Mesodermal cell (in vitro differentiated cells): ENCODE results near the gene YKT6.

ENCODE experiments used
- H3K27ac ChIP-seq: 2 replicates; pipeline ENCODE4 v1.7.0; 2013; ENCODE audit warnings: mild to moderate bottlenecking, low read depth, low read length, moderate library complexity; ENCODE audit not compliant: severe bottlenecking
- H3K36me3 ChIP-seq: 2 replicates; pipeline ENCODE4 v1.7.1; 2013; ENCODE audit warnings: mild to moderate bottlenecking, low read length, moderate library complexity; ENCODE audit not compliant: control insufficient read depth, insufficient read depth
- H3K4me1 ChIP-seq: one replicate; pipeline ENCODE4 v1.7.1; 2013; ENCODE audit warnings: mild to moderate bottlenecking, low read length; ENCODE audit not compliant: insufficient read depth, control insufficient read depth, poor library complexity, severe bottlenecking
- H3K4me3 ChIP-seq: 2 replicates; pipeline ENCODE4 v1.7.0; 2013; ENCODE audit warnings: low read length, control low read depth, mild to moderate bottlenecking; ENCODE audit not compliant: insufficient read depth, poor library complexity, severe bottlenecking; ENCODE audit errors: extremely low read depth
- H3K9me3 ChIP-seq: 2 replicates; pipeline ENCODE4 v1.7.1; 2013; ENCODE audit warnings: mild to moderate bottlenecking, low read length, moderate library complexity; ENCODE audit not compliant: control insufficient read depth
- WGBS, 2 experiments: methylation state at CpG; one replicate each; pipeline ENCODE4 v1.1.5; 2013; ENCODE audit warnings: missing lambda C conversion rate in 2 of 2; ENCODE audit not compliant: insufficient coverage in 2 of 2; 5-methylcytosine and 5-hydroxymethylcytosine counted together

Gene YKT6

GRCh38 chr7:44225566-44226395 is 25.0 kb downstream of the YKT6 start:
- Histone ChIP-seq H3K27ac (no peak overlapping the region), H3K4me3 (no peak overlapping the region), H3K9me3 (no peaks in the 10 kb centered on the region), H3K4me1 (no peaks in the 10 kb centered on the region), H3K36me3 (no peaks in the 10 kb centered on the region)
- WGBS, 2 experiments = 80 to 92% methylated on average over 25 to 26 of the region's 26 CpGs

- WGBS, 2 experiments = 82 to 88% methylated on average over 8 to 17 of the region's 17 CpGs
- no peaks in the 10 kb centered on the region for H3K4me1 ChIP-seq
These were observed 25.6 kb downstream of the YKT6 start for GRCh38 chr7:44226396-44226753.

GRCh38 chr7:44227911-44228310 is 27.1 kb downstream of the YKT6 start:
- Histone ChIP-seq H3K4me3 (no peak overlapping the region), H3K9me3 (no peaks in the 10 kb centered on the region), H3K36me3 (no peaks in the 10 kb centered on the region), H3K4me1 (no peaks in the 10 kb centered on the region), H3K27ac (no peak overlapping the region)
- WGBS, 2 experiments = 90% methylated on average over 13 to 14 of the region's 14 CpGs

More at GRCh38 chr7:44226396-44226753, 25.6 kb downstream of the YKT6 start:
- H3K27ac ChIP-seq = no peak overlapping the region
- H3K9me3 ChIP-seq = no peaks in the 10 kb centered on the region
- no peaks in the 10 kb centered on the region for H3K36me3 ChIP-seq
- no peak overlapping the region for H3K4me3 ChIP-seq

- 91 to 92% methylated on average over 21 to 24 of the region's 29 CpGs for WGBS, 2 experiments
- H3K36me3 ChIP-seq = no peaks in the 10 kb centered on the region
- H3K4me3 ChIP-seq = no peak overlapping the region
- no peaks in the 10 kb centered on the region for H3K4me1 ChIP-seq
- H3K9me3 ChIP-seq = no peaks in the 10 kb centered on the region
- no peak overlapping the region for H3K27ac ChIP-seq
These were observed 28.0 kb downstream of the YKT6 start for GRCh38 chr7:44228571-44229350.

- Histone ChIP-seq H3K4me1 (no peaks in the 10 kb centered on the region), H3K36me3 (no peaks in the 10 kb centered on the region), H3K27ac (no peak overlapping the region), H3K4me3 (no peak overlapping the region), H3K9me3 (no peaks in the 10 kb centered on the region)
- 90 to 95% methylated on average over 7 to 11 of the region's 11 CpGs for WGBS, 2 experiments
These were observed 28.8 kb downstream of the YKT6 start for GRCh38 chr7:44229546-44230105.

GRCh38 chr7:44230286-44230685 is 29.5 kb downstream of the YKT6 start:
- no peaks in the 10 kb centered on the region for H3K36me3 ChIP-seq
- H3K4me3 ChIP-seq = no peak overlapping the region
- 95% methylated on average over 5 to 7 of the region's 7 CpGs for WGBS, 2 experiments
- no peaks in the 10 kb centered on the region for H3K9me3 ChIP-seq
- H3K27ac ChIP-seq = no peak overlapping the region
- no peaks in the 10 kb centered on the region for H3K4me1 ChIP-seq

- H3K36me3 ChIP-seq = no peaks in the 10 kb centered on the region
- H3K4me1 ChIP-seq = peaks cover 5% of the 10 kb centered on the region
- WGBS, 2 experiments = 88 to 92% methylated on average over 10 to 12 of the region's 12 CpGs
- H3K9me3 ChIP-seq = no peaks in the 10 kb centered on the region
- H3K27ac ChIP-seq = no peak overlapping the region
- no peak overlapping the region for H3K4me3 ChIP-seq
These were observed 30.3 kb downstream of the YKT6 start for GRCh38 chr7:44231088-44231487.

- Histone ChIP-seq H3K9me3 (no peaks in the 10 kb centered on the region), H3K27ac (no peak overlapping the region), H3K4me1 (peaks cover 11% of the 10 kb centered on the region), H3K36me3 (no peaks in the 10 kb centered on the region), H3K4me3 (no peak overlapping the region)
- 91 to 94% methylated on average over 13 of the region's 13 CpGs for WGBS, 2 experiments
These were observed 31.6 kb downstream of the YKT6 start for GRCh38 chr7:44232396-44232795.

GRCh38 chr7:44232901-44233715 is 32.3 kb downstream of the YKT6 start:
- Histone ChIP-seq H3K9me3 (no peaks in the 10 kb centered on the region), H3K4me3 (no peak overlapping the region), H3K4me1 (peaks cover 11% of the 10 kb centered on the region), H3K27ac (no peak overlapping the region), H3K36me3 (no peaks in the 10 kb centered on the region)
- 90 to 95% methylated on average over 22 of the region's 22 CpGs for WGBS, 2 experiments

GRCh38 chr7:44235066-44235465 is 34.3 kb downstream of the YKT6 start:
- 96 to 100% methylated on average over 3 of the region's 8 CpGs for WGBS, 2 experiments
- Histone ChIP-seq H3K9me3 (no peaks in the 10 kb centered on the region), H3K4me1 (peaks cover 11% of the 10 kb centered on the region), H3K36me3 (no peaks in the 10 kb centered on the region), H3K27ac (no peak overlapping the region), H3K4me3 (no peak overlapping the region)
